Thyroid gland (tissue), 4 donors: ENCODE data around the gene AP2B1.

Experiments used
- POLR2A ChIP-seq, 2 donors: fragments of 450-650 bp; IDR thresholded peaks; one replicate each; pipeline ENCODE4 v1.6.1; 2017; ENCODE audit warnings: antibody characterized with exemption in 2 of 2, mild to moderate bottlenecking in 2 of 2, moderate library complexity in 1 of 2
- TF ChIP-seq, protein P1 (sequence below), 6 experiments: fragments of 200-600 bp in 3 of 6; fragments of 450-650 bp in 3 of 6; sonication (generic) in 3 of 6; IDR thresholded peaks; one replicate each; pipeline ENCODE4 v1.5.1; 2016 to 2019; ENCODE audit warnings: antibody characterized with exemption in 6 of 6, mild to moderate bottlenecking in 2 of 6, inconsistent platforms in 1 of 6, moderate library complexity in 1 of 6

DNA sequence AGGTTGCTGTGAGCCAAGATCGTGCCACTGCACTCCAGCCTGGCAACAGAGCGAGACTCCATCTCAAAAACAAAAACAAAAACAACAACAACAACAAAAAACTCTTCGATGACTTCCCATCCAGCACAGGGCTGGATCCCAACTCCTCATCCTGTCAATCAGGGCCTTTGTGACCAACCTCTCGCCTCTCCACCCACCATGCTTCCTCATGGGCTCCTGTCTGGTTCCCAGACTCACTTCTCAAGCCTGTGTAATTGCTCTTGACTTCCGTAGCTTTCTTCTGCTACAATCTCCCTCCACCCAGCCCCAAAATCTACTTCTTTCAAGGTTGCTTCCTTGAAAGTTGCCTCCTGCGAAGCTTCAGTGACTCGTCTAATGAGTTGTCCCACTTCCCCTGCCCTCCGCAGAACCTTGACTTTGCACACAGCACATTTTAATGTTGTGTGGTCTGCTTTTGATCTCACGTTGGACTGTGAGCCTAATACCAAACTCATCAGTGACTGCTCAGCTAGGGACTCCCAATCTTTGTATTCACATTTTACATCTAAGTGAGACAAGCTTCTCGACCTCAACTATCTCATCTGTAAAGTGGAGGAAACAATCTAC lies 143.4 kb downstream of the AP2B1 start:
- TF ChIP-seq POLR2A (IDR thresholded peaks at IDR 0.05) = no peak
- TF ChIP-seq, protein P1, sequence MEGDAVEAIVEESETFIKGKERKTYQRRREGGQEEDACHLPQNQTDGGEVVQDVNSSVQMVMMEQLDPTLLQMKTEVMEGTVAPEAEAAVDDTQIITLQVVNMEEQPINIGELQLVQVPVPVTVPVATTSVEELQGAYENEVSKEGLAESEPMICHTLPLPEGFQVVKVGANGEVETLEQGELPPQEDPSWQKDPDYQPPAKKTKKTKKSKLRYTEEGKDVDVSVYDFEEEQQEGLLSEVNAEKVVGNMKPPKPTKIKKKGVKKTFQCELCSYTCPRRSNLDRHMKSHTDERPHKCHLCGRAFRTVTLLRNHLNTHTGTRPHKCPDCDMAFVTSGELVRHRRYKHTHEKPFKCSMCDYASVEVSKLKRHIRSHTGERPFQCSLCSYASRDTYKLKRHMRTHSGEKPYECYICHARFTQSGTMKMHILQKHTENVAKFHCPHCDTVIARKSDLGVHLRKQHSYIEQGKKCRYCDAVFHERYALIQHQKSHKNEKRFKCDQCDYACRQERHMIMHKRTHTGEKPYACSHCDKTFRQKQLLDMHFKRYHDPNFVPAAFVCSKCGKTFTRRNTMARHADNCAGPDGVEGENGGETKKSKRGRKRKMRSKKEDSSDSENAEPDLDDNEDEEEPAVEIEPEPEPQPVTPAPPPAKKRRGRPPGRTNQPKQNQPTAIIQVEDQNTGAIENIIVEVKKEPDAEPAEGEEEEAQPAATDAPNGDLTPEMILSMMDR (IDR thresholded peaks at IDR 0.05) = no peak
